Measurements from ENCODE around the gene RBMS1.

DNA sequence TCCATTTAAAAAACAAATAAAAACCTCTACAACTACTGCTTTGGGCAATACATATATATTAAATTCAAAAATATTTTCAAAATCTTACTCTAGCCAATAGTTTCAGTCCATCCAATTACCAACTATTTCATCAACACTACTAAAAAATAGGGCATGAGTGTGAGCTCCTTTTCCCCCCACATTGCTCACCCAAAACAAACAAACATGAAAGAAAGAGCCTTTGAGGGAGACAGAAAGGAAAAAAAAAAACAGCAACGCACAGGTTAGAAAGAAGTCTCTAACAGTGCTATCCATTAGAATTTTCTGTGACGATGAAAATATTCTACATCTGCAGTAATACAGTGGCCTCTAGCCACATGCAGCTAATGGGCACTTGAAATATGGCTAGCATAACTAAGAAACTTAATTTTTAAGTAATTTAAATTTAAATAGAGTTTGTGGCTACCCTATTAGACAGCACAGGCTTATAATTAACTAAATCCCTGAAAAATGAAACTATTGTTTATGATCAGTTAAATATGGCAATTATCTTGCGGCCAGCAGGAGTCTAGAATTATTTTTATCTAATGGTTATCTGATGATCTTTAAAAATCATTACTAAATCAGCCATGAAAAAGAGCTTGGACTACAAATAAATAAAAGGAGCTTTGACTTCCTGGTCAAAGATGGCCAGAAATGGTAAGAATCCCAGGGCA is 59.2 kb downstream of the RBMS1 start:
- no peak for TF ChIP-seq CTCF (IDR thresholded peaks at IDR 0.05)
- TF ChIP-seq POLR2A (IDR thresholded peaks at IDR 0.05): no peak
- no peak for TF ChIP-seq EP300 (IDR thresholded peaks at IDR 0.05)

Measured in tibial nerve (tissue), 4 donors.